Testis (tissue), 2 donors: ENCODE data around the gene TERT.

Experiments
- POLR2A ChIP-seq: fragments of 450-650 bp; IDR thresholded peaks from one replicate; pipeline ENCODE4 v1.6.1; 2017; ENCODE audit warnings: antibody characterized with exemption, mild to moderate bottlenecking, moderate library complexity
- TF ChIP-seq, protein P1 (sequence below), 3 experiments: fragments of 450-650 bp in 2 of 3; fragments of 200-600 bp in 1 of 3; sonication (generic) in 1 of 3; IDR thresholded peaks; one replicate each; pipeline ENCODE4 v1.5.1; 2016 to 2019; ENCODE audit warnings: antibody characterized with exemption in 3 of 3, mild to moderate bottlenecking in 2 of 3, moderate library complexity in 1 of 3

DNA sequence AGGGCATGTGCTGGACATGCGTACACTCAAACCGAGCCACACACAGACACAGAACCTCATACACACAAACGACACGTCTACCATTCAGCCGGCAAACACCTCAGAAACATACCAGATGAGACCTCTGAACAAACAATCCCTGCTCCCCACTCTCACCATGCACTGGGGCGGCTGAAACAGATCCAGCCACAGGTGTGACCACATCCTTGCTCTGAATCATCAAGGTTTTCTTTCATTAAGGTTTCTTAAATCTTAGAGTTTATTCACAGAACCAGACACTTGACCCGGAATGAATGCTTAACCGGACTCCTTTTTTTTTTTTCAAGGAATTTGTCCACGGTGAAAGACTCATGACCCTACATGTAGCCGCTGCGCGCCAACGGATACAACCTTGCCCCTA is 26.2 kb downstream of the TERT start:
- TF ChIP-seq, protein P1, sequence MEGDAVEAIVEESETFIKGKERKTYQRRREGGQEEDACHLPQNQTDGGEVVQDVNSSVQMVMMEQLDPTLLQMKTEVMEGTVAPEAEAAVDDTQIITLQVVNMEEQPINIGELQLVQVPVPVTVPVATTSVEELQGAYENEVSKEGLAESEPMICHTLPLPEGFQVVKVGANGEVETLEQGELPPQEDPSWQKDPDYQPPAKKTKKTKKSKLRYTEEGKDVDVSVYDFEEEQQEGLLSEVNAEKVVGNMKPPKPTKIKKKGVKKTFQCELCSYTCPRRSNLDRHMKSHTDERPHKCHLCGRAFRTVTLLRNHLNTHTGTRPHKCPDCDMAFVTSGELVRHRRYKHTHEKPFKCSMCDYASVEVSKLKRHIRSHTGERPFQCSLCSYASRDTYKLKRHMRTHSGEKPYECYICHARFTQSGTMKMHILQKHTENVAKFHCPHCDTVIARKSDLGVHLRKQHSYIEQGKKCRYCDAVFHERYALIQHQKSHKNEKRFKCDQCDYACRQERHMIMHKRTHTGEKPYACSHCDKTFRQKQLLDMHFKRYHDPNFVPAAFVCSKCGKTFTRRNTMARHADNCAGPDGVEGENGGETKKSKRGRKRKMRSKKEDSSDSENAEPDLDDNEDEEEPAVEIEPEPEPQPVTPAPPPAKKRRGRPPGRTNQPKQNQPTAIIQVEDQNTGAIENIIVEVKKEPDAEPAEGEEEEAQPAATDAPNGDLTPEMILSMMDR (IDR thresholded peaks at IDR 0.05) = no peak
- TF ChIP-seq POLR2A = no peak
